Fibroblast of lung (primary cell): ENCODE results near the gene SH3PXD2A. TPM values are rescaled to one million over a fixed set of nuclear protein-coding genes. Genes with fewer than 3 reads are reported as not detected.

Experiments
- DNase-seq, 2 donors: peaks; one replicate each; pipeline versions ENCODE4 v3.0.0 to v3.0.0-alpha.2; 2010; ENCODE audit warnings: low read depth in 2 of 2
- H2AFZ ChIP-seq: 2 replicates; pipeline ENCODE4 v1.5.1; 2012; ENCODE audit warnings: low read length, control low read depth, inconsistent platforms
- H3K27ac ChIP-seq: 2 replicates; pipeline ENCODE4 v1.5.1; 2011; ENCODE audit warnings: low read length, control low read depth; ENCODE audit not compliant: insufficient read depth
- H3K27me3 ChIP-seq: 2 replicates; pipeline ENCODE4 v1.5.1; 2011; ENCODE audit warnings: mild to moderate bottlenecking, low read length; ENCODE audit not compliant: control insufficient read depth, insufficient read depth
- H3K36me3 ChIP-seq: 2 replicates; pipeline ENCODE4 v1.5.1; 2011; ENCODE audit warnings: low read length; ENCODE audit not compliant: control insufficient read depth, insufficient read depth
- H3K4me1 ChIP-seq: 2 replicates; pipeline ENCODE4 v1.5.1; 2011; ENCODE audit warnings: low read length; ENCODE audit not compliant: control insufficient read depth, insufficient read depth; ENCODE audit errors: extremely low read depth
- H3K4me2 ChIP-seq: 2 replicates; pipeline ENCODE4 v1.5.1; 2011; ENCODE audit warnings: low read length, control low read depth; ENCODE audit not compliant: insufficient read depth; ENCODE audit errors: extremely low read depth
- H3K4me3 ChIP-seq, 4 experiments: fragments of 200-600 bp in 1 of 4; sonication (generic) in 1 of 4; replicated peaks in 1 of 4; 2 replicates each; pipeline ENCODE4 v1.5.1; 2011 to 2016; ENCODE audit warnings: low read length in 4 of 4, low read depth in 3 of 4, mild to moderate bottlenecking in 3 of 4, control low read depth in 2 of 4, inconsistent platforms in 1 of 4, mixed read lengths in 1 of 4; ENCODE audit not compliant: insufficient read depth in 1 of 4; ENCODE audit errors: control extremely low read depth in 1 of 4
- H3K79me2 ChIP-seq: 2 replicates; pipeline ENCODE4 v1.5.1; 2012; ENCODE audit warnings: mild to moderate bottlenecking, low read length, inconsistent platforms; ENCODE audit not compliant: control insufficient read depth, insufficient read depth
- H3K9ac ChIP-seq: 2 replicates; pipeline ENCODE4 v1.5.1; 2011; ENCODE audit warnings: mild to moderate bottlenecking, low read length, control low read depth; ENCODE audit not compliant: insufficient read depth
- H3K9me3 ChIP-seq: 2 replicates; pipeline ENCODE4 v1.5.1; 2012; ENCODE audit warnings: low read depth, low read length; ENCODE audit not compliant: control insufficient read depth, insufficient read depth
- H4K20me1 ChIP-seq: 2 replicates; pipeline ENCODE4 v1.5.1; 2011; ENCODE audit warnings: low read length; ENCODE audit not compliant: control insufficient read depth, insufficient read depth; ENCODE audit errors: extremely low read depth
- EZH2 ChIP-seq: IDR thresholded peaks from 2 replicates; pipeline ENCODE4 v1.5.1; 2012; ENCODE audit warnings: low read length, control low read depth, mild to moderate bottlenecking; ENCODE audit errors: missing control alignments
- polyA plus RNA-seq, 2 donors: library from polyadenylated mRNA; depleted of rRNA in 1 of 2; stranded (reverse) in 1 of 2; unstranded in 1 of 2; fragments of >200 nt; gene quantifications; 2 replicates each; pipeline ENCODE4 v1.2.1, GENCODE V29; 2011 to 2012; ENCODE audit warnings: missing spikeins in 1 of 2
- total RNA-seq: library from RNA; depleted of rRNA; stranded (reverse); fragments of >200 nt; gene quantifications from 2 replicates; pipeline ENCODE4 v1.2.1, GENCODE V29; 2014
- TF ChIP-seq, protein P1 (sequence below), 2 donors: IDR thresholded peaks in 1 of 2; conservative IDR thresholded peaks in 1 of 2; 1 replicate in 1 of 2; 2 replicates in 1 of 2; pipeline ENCODE4 v1.5.1; 2011 to 2012; ENCODE audit warnings: low read length in 2 of 2, control low read depth in 1 of 2, inconsistent platforms in 1 of 2, low read depth in 1 of 2, mild to moderate bottlenecking in 1 of 2

SH3PXD2A gene
- total and polyA plus RNA-seq, 2 donors (not counting 1 experiment from before 2014, with no cell fraction given): 25.5 to 33.2 TPM

DNA sequence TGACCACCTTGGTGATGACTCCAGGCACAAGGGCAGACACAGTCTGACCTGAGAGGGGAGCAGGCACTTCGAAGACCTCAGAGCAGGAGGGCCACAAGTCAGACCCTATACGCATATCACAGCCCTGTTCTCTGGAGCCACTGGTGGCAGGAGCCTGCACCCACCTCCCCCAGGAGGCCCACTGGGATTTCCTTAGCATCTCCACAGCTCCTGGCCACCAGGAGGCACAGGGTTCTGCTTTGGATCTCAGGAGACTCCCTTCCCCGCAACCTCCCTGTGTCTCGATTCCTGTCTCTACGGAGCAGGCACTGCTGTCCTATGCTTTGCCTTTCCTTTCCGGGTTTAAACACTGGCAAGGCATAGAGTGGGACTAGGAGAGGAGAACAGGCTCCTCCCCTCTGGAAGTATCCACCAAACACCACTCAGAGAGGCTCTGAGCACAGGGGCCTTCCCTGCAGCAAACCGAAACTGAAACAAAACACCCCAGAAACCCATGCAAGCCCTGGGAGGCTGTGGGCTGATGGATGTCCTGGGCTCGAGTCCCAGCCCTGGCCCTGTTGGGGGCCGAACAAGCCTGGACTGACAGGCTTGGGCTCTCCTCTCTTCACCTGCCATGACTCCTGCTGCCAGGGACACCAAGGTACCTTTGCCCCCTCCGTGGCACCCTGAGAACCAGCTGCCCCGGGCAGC lies 195.6 kb downstream of the SH3PXD2A start:
- peak overlapping the region; percentile 91 for H3K9ac ChIP-seq
- no peaks in the 10 kb centered on the region for H4K20me1 ChIP-seq
- peak overlapping the region; percentile 83 for H3K4me2 ChIP-seq
- TF ChIP-seq EZH2: no peak
- TF ChIP-seq, protein P1, sequence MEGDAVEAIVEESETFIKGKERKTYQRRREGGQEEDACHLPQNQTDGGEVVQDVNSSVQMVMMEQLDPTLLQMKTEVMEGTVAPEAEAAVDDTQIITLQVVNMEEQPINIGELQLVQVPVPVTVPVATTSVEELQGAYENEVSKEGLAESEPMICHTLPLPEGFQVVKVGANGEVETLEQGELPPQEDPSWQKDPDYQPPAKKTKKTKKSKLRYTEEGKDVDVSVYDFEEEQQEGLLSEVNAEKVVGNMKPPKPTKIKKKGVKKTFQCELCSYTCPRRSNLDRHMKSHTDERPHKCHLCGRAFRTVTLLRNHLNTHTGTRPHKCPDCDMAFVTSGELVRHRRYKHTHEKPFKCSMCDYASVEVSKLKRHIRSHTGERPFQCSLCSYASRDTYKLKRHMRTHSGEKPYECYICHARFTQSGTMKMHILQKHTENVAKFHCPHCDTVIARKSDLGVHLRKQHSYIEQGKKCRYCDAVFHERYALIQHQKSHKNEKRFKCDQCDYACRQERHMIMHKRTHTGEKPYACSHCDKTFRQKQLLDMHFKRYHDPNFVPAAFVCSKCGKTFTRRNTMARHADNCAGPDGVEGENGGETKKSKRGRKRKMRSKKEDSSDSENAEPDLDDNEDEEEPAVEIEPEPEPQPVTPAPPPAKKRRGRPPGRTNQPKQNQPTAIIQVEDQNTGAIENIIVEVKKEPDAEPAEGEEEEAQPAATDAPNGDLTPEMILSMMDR (conservative IDR thresholded peaks at IDR 0.05 in 1 of 2, IDR thresholded peaks at IDR 0.05 in 1 of 2; ENCODE audit: low read depth in 1 of 2, low read length in 2 of 2): peak; percentile 15 to 33
- peak overlapping the region; percentile 93 for H3K27ac ChIP-seq
- H3K79me2 ChIP-seq: peaks cover 62% of the 10 kb centered on the region
- H3K4me1 ChIP-seq: peaks cover 6% of the 10 kb centered on the region
- H2AFZ ChIP-seq: no peak overlapping the region
- no peaks in the 10 kb centered on the region for H3K27me3 ChIP-seq
- peak overlapping the region; percentile 50 to 84 (median 65) for H3K4me3 ChIP-seq
- DNase-seq: peak; percentile 89 to 92
- no peaks in the 10 kb centered on the region for H3K9me3 ChIP-seq
- peaks cover 14% of the 10 kb centered on the region for H3K36me3 ChIP-seq

DNA sequence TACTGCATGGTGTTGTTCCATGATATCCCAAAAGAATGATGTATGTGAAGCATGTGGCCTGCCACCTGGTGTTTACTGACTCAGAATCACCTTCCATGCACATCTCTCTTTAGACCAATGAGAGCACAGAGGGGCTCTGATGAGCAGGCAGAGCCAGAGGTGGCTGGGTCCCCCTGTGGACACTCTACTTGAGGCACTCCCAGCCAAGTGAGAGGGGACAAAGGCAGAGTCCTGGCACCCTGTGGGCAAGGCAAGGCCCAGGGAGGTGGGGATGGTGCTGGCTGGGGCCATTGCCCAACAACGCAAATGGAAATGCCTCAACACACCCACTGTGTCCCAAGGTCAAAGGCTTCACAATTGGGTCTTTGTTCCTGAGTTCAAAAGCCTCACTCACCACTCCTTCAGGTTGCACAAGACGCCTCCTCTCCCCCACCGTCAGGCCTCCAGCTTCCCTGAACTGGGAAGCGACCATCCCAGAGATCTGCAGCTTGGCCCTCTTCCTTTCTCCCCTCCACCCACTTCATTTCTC lies 197.3 kb downstream of the SH3PXD2A start:
- no peak overlapping the region for H3K9ac ChIP-seq
- H3K27me3 ChIP-seq: no peaks in the 10 kb centered on the region
- no peaks in the 10 kb centered on the region for H4K20me1 ChIP-seq
- peaks cover 11% of the 10 kb centered on the region for H3K4me1 ChIP-seq
- H3K27ac ChIP-seq: no peak overlapping the region
- H3K4me3 ChIP-seq: no peak overlapping the region
- H3K9me3 ChIP-seq: no peaks in the 10 kb centered on the region
- no peak for DNase-seq
- H2AFZ ChIP-seq: no peak overlapping the region
- H3K36me3 ChIP-seq: peaks cover 20% of the 10 kb centered on the region
- TF ChIP-seq, protein P1 (conservative IDR thresholded peaks at IDR 0.05 in 1 of 2, IDR thresholded peaks at IDR 0.05 in 1 of 2; ENCODE audit: low read depth in 1 of 2, low read length in 2 of 2): no peak
- TF ChIP-seq EZH2: no peak
- H3K4me2 ChIP-seq: no peak overlapping the region
- peaks cover 74% of the 10 kb centered on the region for H3K79me2 ChIP-seq

DNA sequence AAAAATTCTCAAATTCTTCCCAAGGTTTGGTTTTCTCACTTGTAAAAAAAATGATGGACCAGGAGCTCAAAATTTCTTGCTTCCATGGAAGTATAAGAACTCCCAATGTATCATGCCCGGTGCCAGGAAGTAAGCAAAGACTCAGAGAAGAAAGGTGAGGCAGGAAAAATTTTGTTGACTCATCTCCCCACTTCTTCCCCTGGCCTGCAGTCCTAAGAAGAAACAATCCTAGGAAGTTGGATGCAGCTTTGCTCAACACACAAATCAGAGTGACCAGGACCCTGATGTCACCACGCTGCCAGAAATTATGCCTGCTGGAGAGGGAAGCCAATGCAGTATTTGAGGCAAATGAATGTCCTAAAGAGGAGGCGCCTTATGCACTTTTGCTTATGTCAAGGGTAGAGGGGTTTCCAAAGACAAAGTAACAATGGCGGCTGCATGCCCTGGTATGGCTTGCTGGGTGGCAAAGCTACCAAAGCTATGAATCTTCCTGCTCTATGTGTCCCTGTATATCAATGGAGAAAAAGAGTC lies 198.2 kb downstream of the SH3PXD2A start:
- Histone ChIP-seq H4K20me1 (no peaks in the 10 kb centered on the region), H3K27ac (no peak overlapping the region), H3K36me3 (peaks cover 23% of the 10 kb centered on the region), H2AFZ (no peak overlapping the region), H3K9me3 (no peaks in the 10 kb centered on the region), H3K9ac (no peak overlapping the region), H3K4me1 (peaks cover 19% of the 10 kb centered on the region), H3K79me2 (peaks cover 81% of the 10 kb centered on the region), H3K27me3 (no peaks in the 10 kb centered on the region), H3K4me2 (no peak overlapping the region), H3K4me3 (no peak overlapping the region)
- TF ChIP-seq, protein P1 (conservative IDR thresholded peaks at IDR 0.05 in 1 of 2, IDR thresholded peaks at IDR 0.05 in 1 of 2; ENCODE audit: low read depth in 1 of 2, low read length in 2 of 2): no peak
- no peak for TF ChIP-seq EZH2
- no peak for DNase-seq
